A172 (cell line): ENCODE measurements around the gene PIGQ. TPM values are rescaled to one million over a fixed set of nuclear protein-coding genes. Genes with fewer than 3 reads are reported as not detected.

Experiments used
- DNase-seq: peaks from one replicate; pipeline ENCODE4 v3.0.0-alpha.2; 2015; ENCODE audit warnings: low spot score
- total RNA-seq: library from RNA; depleted of rRNA; stranded (reverse); fragments of >200 nt; shearing (Covaris generic); gene quantifications from 2 replicates; pipeline ENCODE4 v1.2.3, GENCODE V29; 2014; rRNA removed

PIGQ gene
- total RNA-seq = 76.5 and 77.1 TPM in 2 replicates

GRCh38 chr16:569445-570254, at the start of gene PIGQ:
Gene PIGQ (plus strand): TSS chr16:569968. CDS start chr16:574075, 4,107 bp downstream.
- DNase-seq = peak; percentile 40

GRCh38 chr16:520847-521246, 48.9 kb upstream of the PIGQ start:
- no peak for DNase-seq

- no peak for DNase-seq
Observed at GRCh38 chr16:521381-522210, 48.2 kb upstream of the PIGQ start.

GRCh38 chr16:522320-523096, 47.3 kb upstream of the PIGQ start:
- DNase-seq = no peak

DNA sequence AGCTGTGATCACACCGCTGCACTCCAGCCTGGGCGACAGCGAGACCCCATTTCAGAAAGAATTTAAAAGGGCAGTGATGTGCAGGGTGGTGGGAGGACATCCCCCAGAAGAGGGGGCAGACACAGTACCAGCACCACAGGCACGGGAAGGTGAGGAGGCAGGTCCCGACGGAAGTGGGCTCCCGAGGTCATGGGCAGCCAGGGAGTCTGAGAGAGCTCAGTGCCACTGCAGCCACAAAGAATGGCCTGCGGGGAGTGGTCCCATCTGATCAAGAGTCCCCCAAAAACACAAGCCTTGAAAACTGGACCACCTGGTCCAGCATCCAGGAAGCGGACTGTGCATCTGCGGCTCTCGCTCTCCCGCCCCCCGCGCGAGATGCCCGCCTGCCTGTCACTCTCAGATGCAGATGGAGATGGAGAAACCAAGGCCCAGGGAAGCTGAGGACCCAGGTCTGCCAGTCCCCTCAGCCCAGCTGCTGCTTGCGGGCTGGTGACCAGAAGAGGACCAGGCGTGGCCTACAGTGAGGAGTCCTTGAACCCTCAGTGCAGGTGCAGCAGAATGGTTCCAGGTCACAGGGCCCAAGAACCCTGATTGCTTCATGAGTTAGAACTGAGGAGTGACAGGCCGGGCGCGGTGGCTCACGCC, 46.5 kb upstream of the PIGQ start:
- no peak for DNase-seq

GRCh38 chr16:524274-525040, 45.3 kb upstream of the PIGQ start:
- DNase-seq = no peak

- no peak for DNase-seq
Observed at GRCh38 chr16:525123-525519, 44.6 kb upstream of the PIGQ start.

DNA sequence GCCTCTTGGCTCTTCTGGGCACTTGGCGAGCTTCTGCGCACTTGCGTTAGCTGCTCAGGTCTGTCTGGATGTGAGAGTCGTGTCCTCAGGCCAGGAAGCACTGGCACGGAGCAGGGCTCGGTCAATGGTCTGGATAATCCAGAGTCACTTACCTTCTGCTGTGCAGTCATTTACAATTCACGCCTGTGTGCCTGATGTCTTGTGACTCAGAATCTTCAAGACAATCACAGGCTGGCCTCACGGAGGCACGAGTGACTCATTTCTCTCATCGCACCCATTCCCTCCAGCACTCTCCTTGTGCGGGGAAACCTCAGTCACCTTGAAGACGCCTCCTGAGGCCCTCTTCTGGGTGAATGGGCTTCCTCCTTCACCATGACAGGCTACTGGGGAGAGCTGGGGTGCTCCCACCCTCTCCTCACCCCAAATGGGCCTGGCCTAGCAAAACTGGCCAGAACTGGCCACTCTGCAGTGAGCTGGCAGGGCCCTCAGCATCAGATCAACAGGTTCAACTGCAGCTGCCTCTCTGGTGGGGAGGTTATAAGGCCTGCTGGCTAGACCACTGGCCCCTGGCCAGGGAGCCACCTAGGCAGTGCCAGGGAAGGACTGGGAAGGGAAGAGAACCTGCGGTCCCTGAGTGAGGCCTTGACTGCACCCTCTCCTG, 44.1 kb upstream of the PIGQ start:
- DNase-seq = peak; percentile 96

DNA sequence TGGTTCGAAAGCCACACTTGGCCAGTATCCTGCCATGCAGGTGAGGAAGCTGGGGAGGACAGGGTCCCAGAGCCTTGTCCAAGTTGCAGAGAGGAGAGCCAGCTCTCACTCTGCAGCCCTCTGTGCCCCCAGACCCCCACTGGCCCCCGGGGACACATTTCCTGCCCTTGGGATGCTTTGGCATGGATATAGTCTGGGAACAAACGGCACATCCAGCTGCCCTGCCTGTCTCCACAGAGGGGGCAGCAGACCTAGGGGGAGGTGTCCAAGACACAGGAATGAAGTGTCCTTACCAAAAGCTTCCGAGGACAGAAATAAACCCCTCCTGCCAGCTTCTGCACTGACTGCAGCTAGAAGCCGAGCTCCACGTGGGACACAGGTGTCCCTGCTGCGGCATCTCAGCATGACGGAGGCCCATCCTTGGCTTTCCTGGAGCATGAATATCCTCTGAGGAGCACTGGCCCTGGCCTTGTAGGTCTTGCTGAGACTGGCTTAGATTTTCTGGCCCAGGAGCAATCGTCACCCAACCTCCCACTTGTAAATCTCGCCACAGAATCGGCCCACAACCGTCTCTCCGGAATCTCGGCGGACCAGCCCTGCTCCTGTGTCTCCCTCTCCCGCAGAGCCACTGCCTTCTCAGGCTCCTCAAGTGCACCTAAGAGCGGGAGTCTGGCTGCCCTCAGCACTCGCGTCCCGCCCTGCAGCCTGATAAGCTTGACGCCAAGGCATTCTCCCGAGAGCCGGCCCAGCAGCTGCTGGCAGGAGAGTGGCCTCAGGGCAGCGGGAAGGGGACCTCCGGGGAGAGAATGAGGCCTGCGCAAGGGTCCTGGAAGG, 43.4 kb upstream of the PIGQ start:
- DNase-seq = peak; percentile 16

DNA sequence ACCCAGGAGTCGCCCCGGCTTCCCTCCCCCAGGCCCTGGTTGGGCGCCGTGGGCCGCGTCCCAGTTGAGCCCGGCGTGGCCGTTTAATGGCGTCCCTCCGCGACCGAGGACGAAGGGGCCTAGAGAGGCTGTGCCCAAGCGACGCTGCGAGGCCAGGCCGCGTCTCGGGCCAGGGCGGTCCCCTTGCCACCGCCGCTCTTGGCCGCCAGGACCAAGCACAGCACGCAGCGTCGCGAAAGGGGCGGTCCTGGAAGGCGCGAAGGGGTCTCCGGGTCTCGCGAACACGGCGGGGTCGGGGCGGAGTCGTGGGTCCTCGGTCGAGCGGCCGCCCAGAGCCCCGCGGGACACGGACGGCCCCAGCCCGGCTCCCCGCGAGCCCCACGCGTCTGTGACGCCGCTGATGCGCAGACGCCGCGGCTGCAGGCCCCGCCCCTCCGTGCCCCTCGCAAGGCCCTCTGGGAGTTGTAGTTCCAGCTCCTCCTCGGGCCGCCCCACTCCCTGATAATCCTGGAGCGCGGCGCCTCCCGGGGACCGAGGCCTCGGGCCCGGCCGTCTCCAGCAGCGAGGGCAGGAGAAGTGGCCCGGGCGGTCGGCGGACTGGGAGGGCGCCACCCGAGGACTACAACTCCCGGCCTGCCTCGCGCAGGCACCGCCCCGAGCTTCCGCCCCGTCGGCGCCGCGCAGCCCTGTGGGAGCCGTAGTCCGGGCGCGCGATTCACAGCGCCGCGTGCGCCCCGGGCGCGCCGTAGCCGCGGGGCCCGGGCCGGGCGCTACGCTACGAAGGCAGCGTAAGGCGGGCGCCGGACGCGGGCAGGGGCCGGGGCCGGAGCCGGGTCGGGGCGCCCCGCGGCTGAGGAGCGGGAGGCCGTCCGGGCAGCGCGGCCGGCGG, 42.5 kb upstream of the PIGQ start, which contains the start of gene CAPN15:
Gene CAPN15 (plus strand): TSS at position 698 of the 889 bp plus-strand sequence. CDS start 19,127 bp downstream, outside the sequence.
- peak; percentile 71 for DNase-seq

- DNase-seq = peak; percentile 88
Observed at GRCh38 chr16:528111-529011, 41.4 kb upstream of the PIGQ start.

DNA sequence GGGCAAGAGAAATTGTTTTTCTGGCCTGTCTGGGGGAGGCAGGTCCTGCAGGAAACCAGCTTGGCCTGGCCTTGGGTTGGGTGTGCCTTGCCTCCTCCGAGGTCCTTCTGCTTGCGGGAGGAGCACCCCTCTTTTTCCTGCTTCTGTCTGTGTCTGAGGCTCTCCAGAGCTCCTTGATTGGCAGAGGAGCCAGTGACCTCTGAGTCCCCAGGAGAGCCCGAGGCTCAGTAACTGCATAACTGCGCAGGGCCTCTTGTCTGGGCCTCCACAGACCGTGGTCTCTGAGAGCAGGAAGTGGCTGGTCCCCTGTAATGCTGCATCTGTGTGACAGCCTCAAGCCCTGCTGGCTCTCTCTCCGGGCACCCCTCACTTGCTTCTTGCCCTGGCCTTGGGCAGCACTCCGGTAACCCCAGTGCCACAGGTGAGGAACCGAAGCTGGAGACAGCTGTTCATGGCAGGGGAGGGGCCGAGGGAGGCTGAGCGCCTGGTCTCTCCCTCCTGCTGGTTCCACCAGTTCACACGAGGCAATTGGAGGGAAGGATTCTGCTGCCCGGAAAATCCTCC, 40.7 kb upstream of the PIGQ start:
- DNase-seq = peak; percentile 28

DNA sequence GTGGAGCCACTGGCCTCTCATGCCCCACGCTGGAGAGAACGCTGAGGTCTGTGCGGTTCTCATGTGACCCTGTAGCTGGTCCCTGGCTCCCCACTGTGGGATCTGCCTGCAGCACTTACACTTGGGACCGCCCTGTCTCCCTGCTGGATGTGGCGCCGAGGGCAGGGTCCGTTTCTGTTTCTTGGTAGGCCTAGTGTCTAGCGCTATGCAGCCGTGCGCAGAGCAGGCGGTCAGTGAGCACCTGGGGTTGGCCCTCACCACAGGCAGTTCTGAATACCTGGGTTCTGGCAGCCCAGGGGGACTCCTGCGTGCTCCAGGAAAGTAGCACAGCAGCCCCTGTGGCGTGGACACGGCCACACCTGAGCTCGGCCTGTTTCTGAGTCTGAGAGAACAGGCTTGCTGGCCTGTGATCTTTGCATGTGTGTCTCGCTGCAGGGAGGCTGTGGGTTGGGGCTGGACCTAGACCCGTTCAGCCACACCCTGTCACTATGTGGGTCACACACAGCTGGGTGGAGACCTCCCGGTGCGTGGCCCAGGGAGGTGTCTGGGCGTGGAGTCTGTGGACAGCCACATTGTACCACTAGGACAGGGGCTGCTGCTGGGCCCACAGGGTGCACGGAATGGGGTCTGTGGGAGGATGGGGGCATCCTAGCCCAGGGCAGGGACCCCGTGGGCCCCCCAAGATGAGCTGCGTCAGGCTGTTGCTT, 39.5 kb upstream of the PIGQ start:
- DNase-seq = no peak

DNA sequence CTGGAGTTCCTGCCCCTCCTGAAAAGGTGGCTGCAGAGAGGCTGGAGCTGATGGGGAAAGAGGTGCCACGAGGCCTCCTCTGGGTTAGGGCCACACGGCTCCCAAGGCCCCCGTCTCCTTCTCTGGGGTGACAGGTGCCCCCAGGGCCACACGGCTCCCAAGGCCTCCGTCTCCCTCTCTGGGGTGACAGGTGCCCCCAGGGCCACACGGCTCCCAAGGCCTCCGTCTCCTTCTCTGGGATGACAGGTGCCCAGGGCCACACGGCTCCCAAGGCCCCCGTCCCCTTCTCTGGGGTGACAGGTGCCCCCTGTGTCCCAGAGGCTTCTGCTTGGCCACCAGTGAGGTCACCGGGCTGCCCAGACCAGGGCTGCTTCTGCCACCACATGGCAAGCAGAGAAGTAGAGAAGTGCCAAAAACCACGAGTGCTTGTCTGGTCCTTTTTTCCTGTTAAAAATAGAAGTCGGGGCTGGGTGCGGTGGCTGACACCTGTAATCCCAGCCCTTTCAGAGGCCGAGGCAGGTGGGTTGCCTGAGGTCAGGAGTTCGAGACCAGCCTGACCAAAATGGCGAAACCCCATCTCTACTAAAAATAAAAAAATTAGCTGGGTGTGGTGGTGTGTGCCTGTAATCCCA, 38.2 kb upstream of the PIGQ start:
- DNase-seq = no peak

- no peak for DNase-seq
Observed at GRCh38 chr16:533391-534123, 36.2 kb upstream of the PIGQ start.
